ENCODE data around the gene PLEKHG1.

DNA sequence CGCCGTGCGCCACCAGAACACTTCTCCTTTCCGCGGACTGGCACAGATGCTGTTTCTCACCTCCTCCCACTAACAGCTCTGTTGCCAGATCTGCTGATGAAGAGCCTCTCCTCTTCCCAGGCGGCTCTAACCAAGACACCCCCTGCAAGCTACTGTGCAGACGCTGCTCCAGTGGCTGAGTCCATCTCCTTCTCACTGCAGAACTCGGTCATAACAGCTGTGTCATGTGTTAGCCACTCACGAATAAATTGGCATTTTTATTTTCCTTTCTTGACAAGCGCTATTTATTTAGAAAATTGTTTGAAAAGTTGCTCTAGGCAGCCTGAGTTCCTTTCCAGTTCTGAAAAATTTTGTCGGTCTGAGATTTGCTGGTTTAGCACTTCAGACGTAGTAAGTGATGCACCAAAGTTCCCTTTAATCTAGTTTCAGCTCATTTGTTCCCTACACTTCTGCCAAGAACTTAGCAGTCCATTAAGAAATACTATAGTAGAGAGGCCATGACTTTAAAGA, 12.8 kb upstream of the PLEKHG1 start:
- TF ChIP-seq, protein P1, sequence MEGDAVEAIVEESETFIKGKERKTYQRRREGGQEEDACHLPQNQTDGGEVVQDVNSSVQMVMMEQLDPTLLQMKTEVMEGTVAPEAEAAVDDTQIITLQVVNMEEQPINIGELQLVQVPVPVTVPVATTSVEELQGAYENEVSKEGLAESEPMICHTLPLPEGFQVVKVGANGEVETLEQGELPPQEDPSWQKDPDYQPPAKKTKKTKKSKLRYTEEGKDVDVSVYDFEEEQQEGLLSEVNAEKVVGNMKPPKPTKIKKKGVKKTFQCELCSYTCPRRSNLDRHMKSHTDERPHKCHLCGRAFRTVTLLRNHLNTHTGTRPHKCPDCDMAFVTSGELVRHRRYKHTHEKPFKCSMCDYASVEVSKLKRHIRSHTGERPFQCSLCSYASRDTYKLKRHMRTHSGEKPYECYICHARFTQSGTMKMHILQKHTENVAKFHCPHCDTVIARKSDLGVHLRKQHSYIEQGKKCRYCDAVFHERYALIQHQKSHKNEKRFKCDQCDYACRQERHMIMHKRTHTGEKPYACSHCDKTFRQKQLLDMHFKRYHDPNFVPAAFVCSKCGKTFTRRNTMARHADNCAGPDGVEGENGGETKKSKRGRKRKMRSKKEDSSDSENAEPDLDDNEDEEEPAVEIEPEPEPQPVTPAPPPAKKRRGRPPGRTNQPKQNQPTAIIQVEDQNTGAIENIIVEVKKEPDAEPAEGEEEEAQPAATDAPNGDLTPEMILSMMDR (IDR thresholded peaks at IDR 0.05): no peak
- no peak for TF ChIP-seq POLR2A (IDR thresholded peaks at IDR 0.05)

Measured in right lobe of liver (tissue), 4 donors.